ENCODE measurements around the gene ABCC4. TPM values are rescaled to one million over a fixed set of nuclear protein-coding genes. Genes with fewer than 3 reads are reported as not detected.
"Not testable (repeated sequence)": the region's sequence is repeated elsewhere in the genome, so short reads cannot be mapped to it uniquely, and the experiment has no call there.

The ABCC4 gene
- total RNA-seq, 1 experiment from 2014 or later = 17.7 TPM

- Histone ChIP-seq H3K36me3 (ENCODE audit: low read depth, low read length) (no peaks in the 10 kb centered on the region), H2AFZ (ENCODE audit: low read length) (no peak overlapping the region), H3K4me3 (ENCODE audit: low read length) (no peak overlapping the region), H3K79me2 (ENCODE audit: low read length) (no peaks in the 10 kb centered on the region), H3K4me1 (ENCODE audit: insufficient read depth, low read length) (no peaks in the 10 kb centered on the region), H3K9me2 (replicated peaks; ENCODE audit: low read length) (no peaks in the 10 kb centered on the region), H3K27ac (ENCODE audit: low read length) (no peak overlapping the region), H3F3A (ENCODE audit: low read length, unreplicated experiment) (no peaks in the 10 kb centered on the region), H3K27me3 (ENCODE audit: low read length) (no peaks in the 10 kb centered on the region), H3K9ac (ENCODE audit: low read length) (no peak overlapping the region), H3K9me3 (ENCODE audit: low read length) (no peaks in the 10 kb centered on the region), H4K20me1 (ENCODE audit: low read length) (no peaks in the 10 kb centered on the region), H3K4me2 (ENCODE audit: low read length) (no peak overlapping the region)
- TF ChIP-seq EZH2phosphoT487 (IDR thresholded peaks at IDR 0.05; ENCODE audit: borderline replicate concordance, low read length) (no peak), EZH2 (IDR thresholded peaks at IDR 0.05; ENCODE audit: low read length, unreplicated experiment) (no peak), CTCF (conservative IDR thresholded peaks at IDR 0.05; ENCODE audit: low read depth, low read length) (no peak)
- ChIA-PET POLR2A (ENCODE audit: unreplicated experiment) (no interaction called here), CTCF (no interaction called here)
- DNase-seq = no peak
- ATAC-seq = no peak
- BruUV-seq (replicated peaks) = no TSS peak
- intact Hi-C loops (cut with micrococcal nuclease) = no loop called here
These were observed 95.1 kb downstream of the ABCC4 start for GRCh38 chr13:95206116-95206515.

- Histone ChIP-seq H3K9me2 (replicated peaks; ENCODE audit: low read length) (no peaks in the 10 kb centered on the region), H3F3A (ENCODE audit: low read length, unreplicated experiment) (no peaks in the 10 kb centered on the region), H3K36me3 (ENCODE audit: low read depth, low read length) (no peaks in the 10 kb centered on the region), H3K4me1 (ENCODE audit: insufficient read depth, low read length) (no peaks in the 10 kb centered on the region), H3K79me2 (ENCODE audit: low read length) (no peaks in the 10 kb centered on the region), H3K9ac (ENCODE audit: low read length) (no peak overlapping the region), H2AFZ (ENCODE audit: low read length) (no peak overlapping the region), H3K4me3 (ENCODE audit: low read length) (no peak overlapping the region), H4K20me1 (ENCODE audit: low read length) (no peaks in the 10 kb centered on the region), H3K9me3 (ENCODE audit: low read length) (no peaks in the 10 kb centered on the region), H3K4me2 (ENCODE audit: low read length) (no peak overlapping the region), H3K27me3 (ENCODE audit: low read length) (no peaks in the 10 kb centered on the region), H3K27ac (ENCODE audit: low read length) (no peak overlapping the region)
- TF ChIP-seq EZH2 (IDR thresholded peaks at IDR 0.05; ENCODE audit: low read length, unreplicated experiment) (no peak), CTCF (conservative IDR thresholded peaks at IDR 0.05; ENCODE audit: low read depth, low read length) (no peak), EZH2phosphoT487 (IDR thresholded peaks at IDR 0.05; ENCODE audit: borderline replicate concordance, low read length) (no peak)
- ATAC-seq (no peak), DNase-seq (no peak)
- BruUV-seq (replicated peaks) = no TSS peak
- POLR2A ChIA-PET (ENCODE audit: unreplicated experiment) = no interaction called here
- CTCF ChIA-PET = no interaction called here
- intact Hi-C loops (cut with micrococcal nuclease) = no loop called here
These were observed 97.0 kb downstream of the ABCC4 start for GRCh38 chr13:95204231-95204765.

GRCh38 chr13:95201814-95202651 is 99.2 kb downstream of the ABCC4 start:
- H3K9me2 ChIP-seq (replicated peaks; ENCODE audit: low read length) = no peaks in the 10 kb centered on the region
- CTCF ChIA-PET = interaction anchor here (0.9 kb wide), 1 partner anchor 99 kb away, joined by 9 read pairs; the partner anchor contains the start of gene ABCC4
- DNase-seq (no peak), ATAC-seq (no peak)
- no peaks in the 10 kb centered on the region for H3K27me3 ChIP-seq (ENCODE audit: low read length)
- no peaks in the 10 kb centered on the region for H3K36me3 ChIP-seq (ENCODE audit: low read depth, low read length)
- intact Hi-C loops (cut with micrococcal nuclease) = no loop called here
- BruUV-seq (replicated peaks) = no TSS peak
- no peak overlapping the region for H3K9ac ChIP-seq (ENCODE audit: low read length)
- no peak overlapping the region for H3K4me2 ChIP-seq (ENCODE audit: low read length)
- H3K4me1 ChIP-seq (ENCODE audit: insufficient read depth, low read length) = no peaks in the 10 kb centered on the region
- no peaks in the 10 kb centered on the region for H3K79me2 ChIP-seq (ENCODE audit: low read length)
- H3F3A ChIP-seq (ENCODE audit: low read length, unreplicated experiment) = no peaks in the 10 kb centered on the region
- TF ChIP-seq EZH2phosphoT487 (IDR thresholded peaks at IDR 0.05; ENCODE audit: borderline replicate concordance, low read length) (no peak), EZH2 (IDR thresholded peaks at IDR 0.05; ENCODE audit: low read length, unreplicated experiment) (no peak), CTCF (conservative IDR thresholded peaks at IDR 0.05; ENCODE audit: low read depth, low read length) (no peak)
- POLR2A ChIA-PET (ENCODE audit: unreplicated experiment) = no interaction called here
- no peak overlapping the region for H3K4me3 ChIP-seq (ENCODE audit: low read length)
- H3K9me3 ChIP-seq (ENCODE audit: low read length) = no peaks in the 10 kb centered on the region
- no peak overlapping the region for H2AFZ ChIP-seq (ENCODE audit: low read length)
- H3K27ac ChIP-seq (ENCODE audit: low read length) = no peak overlapping the region
- H4K20me1 ChIP-seq (ENCODE audit: low read length) = no peaks in the 10 kb centered on the region

- H4K20me1 ChIP-seq (ENCODE audit: low read length); CTCF ChIA-PET; H2AFZ ChIP-seq (ENCODE audit: low read length); H3K27ac ChIP-seq (ENCODE audit: low read length); H3F3A ChIP-seq (ENCODE audit: low read length, unreplicated experiment); ATAC-seq; H3K9me2 ChIP-seq (replicated peaks; ENCODE audit: low read length); H3K9ac ChIP-seq (ENCODE audit: low read length); H3K79me2 ChIP-seq (ENCODE audit: low read length); H3K9me3 ChIP-seq (ENCODE audit: low read length); H3K27me3 ChIP-seq (ENCODE audit: low read length); DNase-seq; H3K4me3 ChIP-seq (ENCODE audit: low read length); H3K4me1 ChIP-seq (ENCODE audit: insufficient read depth, low read length); H3K36me3 ChIP-seq (ENCODE audit: low read depth, low read length); POLR2A ChIA-PET (ENCODE audit: unreplicated experiment); BruUV-seq (replicated peaks); intact Hi-C loops (cut with micrococcal nuclease); H3K4me2 ChIP-seq (ENCODE audit: low read length): not testable (repeated sequence)
These were observed 100.8 kb downstream of the ABCC4 start for GRCh38 chr13:95200386-95200957.

Measured in PC-3 (cell line).